ENCODE results near the gene RAPGEF6.
A peak's percentile ranks its signal among the peaks of the same experiment; 100 is the strongest.

RAPGEF6 gene

GRCh38 chr5:131641494-131641893 lies 6.5 kb upstream of the RAPGEF6 start:
- no peak for TF ChIP-seq CTCF (IDR thresholded peaks at IDR 0.05; ENCODE audit: insufficient read depth, low read depth, low read length, missing control alignments)
- no peak for DNase-seq (ENCODE audit: low read depth)
- H3K4me3 ChIP-seq (ENCODE audit: low read depth, low read length) = no peak overlapping the region

- TF ChIP-seq CTCF (IDR thresholded peaks at IDR 0.05; ENCODE audit: insufficient read depth, low read depth, low read length, missing control alignments) = no peak
- DNase-seq (ENCODE audit: low read depth) = peak; percentile 42
- H3K4me3 ChIP-seq (ENCODE audit: low read depth, low read length) = no peak overlapping the region
Observed at GRCh38 chr5:131640043-131640856, 5.2 kb upstream of the RAPGEF6 start.

- no peak for TF ChIP-seq CTCF (IDR thresholded peaks at IDR 0.05; ENCODE audit: insufficient read depth, low read depth, low read length, missing control alignments)
- no peak for DNase-seq (ENCODE audit: low read depth)
- no peak overlapping the region for H3K4me3 ChIP-seq (ENCODE audit: low read depth, low read length)
Observed at GRCh38 chr5:131639148-131639547, 4.1 kb upstream of the RAPGEF6 start.

- H3K4me3 ChIP-seq (ENCODE audit: low read depth, low read length) = no peak overlapping the region
- no peak for TF ChIP-seq CTCF (IDR thresholded peaks at IDR 0.05; ENCODE audit: insufficient read depth, low read depth, low read length, missing control alignments)
- no peak for DNase-seq (ENCODE audit: low read depth)
Observed at GRCh38 chr5:131637694-131638093, 2.7 kb upstream of the RAPGEF6 start.

- peak; percentile 62 for DNase-seq (ENCODE audit: low read depth)
- TF ChIP-seq CTCF (IDR thresholded peaks at IDR 0.05; ENCODE audit: insufficient read depth, low read depth, low read length, missing control alignments) = no peak
- peak overlapping the region; percentile 67 for H3K4me3 ChIP-seq (ENCODE audit: low read depth, low read length)
Observed at GRCh38 chr5:131635684-131636572, 899 bp upstream of the RAPGEF6 start.

- peak; percentile 78 for DNase-seq (ENCODE audit: low read depth)
- peak; percentile 18 for TF ChIP-seq CTCF (IDR thresholded peaks at IDR 0.05; ENCODE audit: insufficient read depth, low read depth, low read length, missing control alignments)
- H3K4me3 ChIP-seq (ENCODE audit: low read depth, low read length) = peak overlapping the region; percentile 81
Observed at GRCh38 chr5:131634666-131634995, 398 bp downstream of the RAPGEF6 start.
